ENCODE results near the gene FAM53A.

Gene FAM53A

GRCh38 chr4:1656986-1657385 lies 27.1 kb downstream of the FAM53A start:
- WGBS (ENCODE audit: extremely low coverage, insufficient coverage, low lambda C conversion rate), result no CpG with 5 or more reads among the region's 19 CpGs
- Histone ChIP-seq H3K9ac (ENCODE audit: low read length) (no peak overlapping the region), H3K27ac (ENCODE audit: low read depth, low read length) (no peak overlapping the region), H3K4me3 (ENCODE audit: low read length) (no peak overlapping the region), H2BK15ac (replicated peaks; ENCODE audit: low read depth) (no peak overlapping the region), H2BK120ac (ENCODE audit: low read depth, low read length) (no peak overlapping the region), H3K79me1 (ENCODE audit: low read length) (no peaks in the 10 kb centered on the region), H3K27me3 (ENCODE audit: insufficient read depth, low read length, poor library complexity) (no peaks in the 10 kb centered on the region), H3K56ac (ENCODE audit: low read length) (no peak overlapping the region), H2AK5ac (ENCODE audit: low read length) (no peak overlapping the region), H3K79me2 (ENCODE audit: control insufficient read depth, insufficient read depth, low read length) (no peaks in the 10 kb centered on the region), H2BK5ac (ENCODE audit: low read length) (no peak overlapping the region), H3K23ac (ENCODE audit: low read length) (no peak overlapping the region), H3K4ac (ENCODE audit: low read depth, low read length) (no peak overlapping the region), H3K36me3 (ENCODE audit: control insufficient read depth, insufficient read depth, low read length) (no peaks in the 10 kb centered on the region), H3K18ac (ENCODE audit: low read length) (no peak overlapping the region), H4K5ac (ENCODE audit: low read length) (no peak overlapping the region), H3K4me1 (ENCODE audit: control insufficient read depth, low read depth, low read length) (no peaks in the 10 kb centered on the region), H4K8ac (ENCODE audit: low read depth, low read length) (no peak overlapping the region), H3K4me2 (ENCODE audit: low read length) (no peak overlapping the region)
- no peak for DNase-seq

GRCh38 chr4:1656132-1656531 lies 28.0 kb downstream of the FAM53A start:
- Histone ChIP-seq H2BK120ac (ENCODE audit: low read depth, low read length) (no peak overlapping the region), H3K27ac (ENCODE audit: low read depth, low read length) (no peak overlapping the region), H2BK5ac (ENCODE audit: low read length) (no peak overlapping the region), H3K4ac (ENCODE audit: low read depth, low read length) (no peak overlapping the region), H3K27me3 (ENCODE audit: insufficient read depth, low read length, poor library complexity) (no peaks in the 10 kb centered on the region), H4K5ac (ENCODE audit: low read length) (no peak overlapping the region), H3K4me3 (ENCODE audit: low read length) (no peak overlapping the region), H3K23ac (ENCODE audit: low read length) (no peak overlapping the region), H3K79me1 (ENCODE audit: low read length) (no peaks in the 10 kb centered on the region), H3K56ac (ENCODE audit: low read length) (no peak overlapping the region), H3K9ac (ENCODE audit: low read length) (no peak overlapping the region), H3K4me1 (ENCODE audit: control insufficient read depth, low read depth, low read length) (no peaks in the 10 kb centered on the region), H2AK5ac (ENCODE audit: low read length) (no peak overlapping the region), H3K36me3 (ENCODE audit: control insufficient read depth, insufficient read depth, low read length) (no peaks in the 10 kb centered on the region), H4K8ac (ENCODE audit: low read depth, low read length) (no peak overlapping the region), H2BK15ac (replicated peaks; ENCODE audit: low read depth) (no peak overlapping the region), H3K4me2 (ENCODE audit: low read length) (no peak overlapping the region), H3K18ac (ENCODE audit: low read length) (no peak overlapping the region), H3K79me2 (ENCODE audit: control insufficient read depth, insufficient read depth, low read length) (no peaks in the 10 kb centered on the region)
- DNase-seq, result no peak
- WGBS (ENCODE audit: extremely low coverage, insufficient coverage, low lambda C conversion rate), result no CpG with 5 or more reads among the region's 5 CpGs

GRCh38 chr4:1655676-1656075 lies 28.4 kb downstream of the FAM53A start:
- WGBS (ENCODE audit: extremely low coverage, insufficient coverage, low lambda C conversion rate), result no CpG with 5 or more reads among the region's 18 CpGs
- no peak overlapping the region for H3K56ac ChIP-seq (ENCODE audit: low read length)
- H4K8ac ChIP-seq (ENCODE audit: low read depth, low read length), result no peak overlapping the region
- no peak overlapping the region for H2BK15ac ChIP-seq (replicated peaks; ENCODE audit: low read depth)
- no peak overlapping the region for H2AK5ac ChIP-seq (ENCODE audit: low read length)
- no peak overlapping the region for H3K23ac ChIP-seq (ENCODE audit: low read length)
- no peak overlapping the region for H2BK120ac ChIP-seq (ENCODE audit: low read depth, low read length)
- no peaks in the 10 kb centered on the region for H3K27me3 ChIP-seq (ENCODE audit: insufficient read depth, low read length, poor library complexity)
- H3K36me3 ChIP-seq (ENCODE audit: control insufficient read depth, insufficient read depth, low read length), result no peaks in the 10 kb centered on the region
- no peak for DNase-seq
- H4K5ac ChIP-seq (ENCODE audit: low read length), result no peak overlapping the region
- no peaks in the 10 kb centered on the region for H3K4me1 ChIP-seq (ENCODE audit: control insufficient read depth, low read depth, low read length)
- H3K4ac ChIP-seq (ENCODE audit: low read depth, low read length), result no peak overlapping the region
- no peaks in the 10 kb centered on the region for H3K79me1 ChIP-seq (ENCODE audit: low read length)
- H3K79me2 ChIP-seq (ENCODE audit: control insufficient read depth, insufficient read depth, low read length), result no peaks in the 10 kb centered on the region
- H2BK5ac ChIP-seq (ENCODE audit: low read length), result no peak overlapping the region
- no peak overlapping the region for H3K4me2 ChIP-seq (ENCODE audit: low read length)
- H3K9ac ChIP-seq (ENCODE audit: low read length), result no peak overlapping the region
- no peak overlapping the region for H3K4me3 ChIP-seq (ENCODE audit: low read length)
- no peak overlapping the region for H3K18ac ChIP-seq (ENCODE audit: low read length)
- no peak overlapping the region for H3K27ac ChIP-seq (ENCODE audit: low read depth, low read length)

GRCh38 chr4:1655081-1655480 lies 29.0 kb downstream of the FAM53A start:
- H3K4me3 ChIP-seq (ENCODE audit: low read length), result no peak overlapping the region
- no peaks in the 10 kb centered on the region for H3K79me2 ChIP-seq (ENCODE audit: control insufficient read depth, insufficient read depth, low read length)
- H4K5ac ChIP-seq (ENCODE audit: low read length), result no peak overlapping the region
- no peak overlapping the region for H2AK5ac ChIP-seq (ENCODE audit: low read length)
- H3K4ac ChIP-seq (ENCODE audit: low read depth, low read length), result no peak overlapping the region
- no peak overlapping the region for H2BK120ac ChIP-seq (ENCODE audit: low read depth, low read length)
- no peaks in the 10 kb centered on the region for H3K4me1 ChIP-seq (ENCODE audit: control insufficient read depth, low read depth, low read length)
- no CpG with 5 or more reads among the region's 47 CpGs for WGBS (ENCODE audit: extremely low coverage, insufficient coverage, low lambda C conversion rate)
- H3K23ac ChIP-seq (ENCODE audit: low read length), result no peak overlapping the region
- no peak overlapping the region for H3K4me2 ChIP-seq (ENCODE audit: low read length)
- H3K27ac ChIP-seq (ENCODE audit: low read depth, low read length), result no peak overlapping the region
- H3K9ac ChIP-seq (ENCODE audit: low read length), result no peak overlapping the region
- no peak overlapping the region for H3K56ac ChIP-seq (ENCODE audit: low read length)
- no peak overlapping the region for H3K18ac ChIP-seq (ENCODE audit: low read length)
- H2BK5ac ChIP-seq (ENCODE audit: low read length), result no peak overlapping the region
- no peaks in the 10 kb centered on the region for H3K27me3 ChIP-seq (ENCODE audit: insufficient read depth, low read length, poor library complexity)
- DNase-seq, result no peak
- no peak overlapping the region for H2BK15ac ChIP-seq (replicated peaks; ENCODE audit: low read depth)
- H4K8ac ChIP-seq (ENCODE audit: low read depth, low read length), result no peak overlapping the region
- H3K36me3 ChIP-seq (ENCODE audit: control insufficient read depth, insufficient read depth, low read length), result no peaks in the 10 kb centered on the region
- H3K79me1 ChIP-seq (ENCODE audit: low read length), result no peaks in the 10 kb centered on the region

GRCh38 chr4:1654216-1654955 lies 29.7 kb downstream of the FAM53A start:
- no CpG with 5 or more reads among the region's 23 CpGs for WGBS (ENCODE audit: extremely low coverage, insufficient coverage, low lambda C conversion rate)
- Histone ChIP-seq H3K4me2 (ENCODE audit: low read length) (no peak overlapping the region), H2BK120ac (ENCODE audit: low read depth, low read length) (no peak overlapping the region), H3K9ac (ENCODE audit: low read length) (no peak overlapping the region), H3K36me3 (ENCODE audit: control insufficient read depth, insufficient read depth, low read length) (no peaks in the 10 kb centered on the region), H3K23ac (ENCODE audit: low read length) (no peak overlapping the region), H4K5ac (ENCODE audit: low read length) (no peak overlapping the region), H3K4me1 (ENCODE audit: control insufficient read depth, low read depth, low read length) (no peaks in the 10 kb centered on the region), H3K79me2 (ENCODE audit: control insufficient read depth, insufficient read depth, low read length) (no peaks in the 10 kb centered on the region), H3K4ac (ENCODE audit: low read depth, low read length) (no peak overlapping the region), H3K27ac (ENCODE audit: low read depth, low read length) (no peak overlapping the region), H2BK5ac (ENCODE audit: low read length) (no peak overlapping the region), H3K18ac (ENCODE audit: low read length) (no peak overlapping the region), H3K56ac (ENCODE audit: low read length) (no peak overlapping the region), H2BK15ac (replicated peaks; ENCODE audit: low read depth) (no peak overlapping the region), H2AK5ac (ENCODE audit: low read length) (no peak overlapping the region), H3K79me1 (ENCODE audit: low read length) (no peaks in the 10 kb centered on the region), H3K27me3 (ENCODE audit: insufficient read depth, low read length, poor library complexity) (no peaks in the 10 kb centered on the region), H4K8ac (ENCODE audit: low read depth, low read length) (no peak overlapping the region), H3K4me3 (ENCODE audit: low read length) (no peak overlapping the region)
- no peak for DNase-seq

GRCh38 chr4:1653776-1654175 lies 30.3 kb downstream of the FAM53A start:
- no peak overlapping the region for H3K27ac ChIP-seq (ENCODE audit: low read depth, low read length)
- no peak overlapping the region for H3K4ac ChIP-seq (ENCODE audit: low read depth, low read length)
- no peak overlapping the region for H3K9ac ChIP-seq (ENCODE audit: low read length)
- no peaks in the 10 kb centered on the region for H3K4me1 ChIP-seq (ENCODE audit: control insufficient read depth, low read depth, low read length)
- H2BK15ac ChIP-seq (replicated peaks; ENCODE audit: low read depth), result no peak overlapping the region
- H3K56ac ChIP-seq (ENCODE audit: low read length), result no peak overlapping the region
- no peaks in the 10 kb centered on the region for H3K27me3 ChIP-seq (ENCODE audit: insufficient read depth, low read length, poor library complexity)
- H3K79me2 ChIP-seq (ENCODE audit: control insufficient read depth, insufficient read depth, low read length), result no peaks in the 10 kb centered on the region
- no CpG with 5 or more reads among the region's 10 CpGs for WGBS (ENCODE audit: extremely low coverage, insufficient coverage, low lambda C conversion rate)
- no peak overlapping the region for H2AK5ac ChIP-seq (ENCODE audit: low read length)
- no peak for DNase-seq
- no peaks in the 10 kb centered on the region for H3K36me3 ChIP-seq (ENCODE audit: control insufficient read depth, insufficient read depth, low read length)
- H3K79me1 ChIP-seq (ENCODE audit: low read length), result no peaks in the 10 kb centered on the region
- H3K4me3 ChIP-seq (ENCODE audit: low read length), result no peak overlapping the region
- no peak overlapping the region for H4K8ac ChIP-seq (ENCODE audit: low read depth, low read length)
- no peak overlapping the region for H3K4me2 ChIP-seq (ENCODE audit: low read length)
- no peak overlapping the region for H3K18ac ChIP-seq (ENCODE audit: low read length)
- H2BK5ac ChIP-seq (ENCODE audit: low read length), result no peak overlapping the region
- H2BK120ac ChIP-seq (ENCODE audit: low read depth, low read length), result no peak overlapping the region
- no peak overlapping the region for H4K5ac ChIP-seq (ENCODE audit: low read length)
- H3K23ac ChIP-seq (ENCODE audit: low read length), result no peak overlapping the region

Measured in mesendoderm (in vitro differentiated cells).